ENCODE data around the gene COX4I1.
"Not testable (repeated sequence)": the region's sequence is repeated elsewhere in the genome, so short reads cannot be mapped to it uniquely, and the experiment has no call there.

Gene COX4I1

GRCh38 chr16:85803570-85803969 is 4.1 kb downstream of the COX4I1 start:
- no peak for DNase-seq (ENCODE audit: low spot score)

DNA sequence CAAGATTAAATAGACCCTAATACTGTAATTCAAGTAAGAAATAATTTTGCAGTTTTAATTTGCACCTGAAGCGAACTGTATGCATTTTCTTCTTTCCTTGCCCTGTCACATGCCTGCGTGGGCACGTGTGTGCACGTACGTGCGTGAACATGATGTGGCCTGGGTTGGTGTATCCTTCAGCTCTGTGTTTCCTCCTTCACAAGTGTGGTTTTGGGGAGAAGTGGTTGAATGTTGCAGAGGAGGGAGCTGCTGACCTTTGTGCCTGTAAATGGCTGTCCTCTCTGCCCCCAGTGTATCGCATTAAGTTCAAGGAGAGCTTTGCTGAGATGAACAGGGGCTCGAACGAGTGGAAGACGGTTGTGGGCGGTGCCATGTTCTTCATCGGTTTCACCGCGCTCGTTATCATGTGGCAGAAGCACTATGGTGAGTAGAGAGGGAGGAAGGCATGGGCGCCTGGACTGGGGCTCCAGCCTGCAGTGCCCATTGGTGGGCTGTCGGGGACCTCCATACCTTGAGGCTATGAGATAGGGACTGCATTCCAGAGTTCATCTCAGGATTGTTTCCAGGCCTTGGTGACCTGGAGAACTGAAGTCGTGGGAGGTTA is 6.0 kb downstream of the COX4I1 start:
- DNase-seq (ENCODE audit: low spot score) = no peak

DNA sequence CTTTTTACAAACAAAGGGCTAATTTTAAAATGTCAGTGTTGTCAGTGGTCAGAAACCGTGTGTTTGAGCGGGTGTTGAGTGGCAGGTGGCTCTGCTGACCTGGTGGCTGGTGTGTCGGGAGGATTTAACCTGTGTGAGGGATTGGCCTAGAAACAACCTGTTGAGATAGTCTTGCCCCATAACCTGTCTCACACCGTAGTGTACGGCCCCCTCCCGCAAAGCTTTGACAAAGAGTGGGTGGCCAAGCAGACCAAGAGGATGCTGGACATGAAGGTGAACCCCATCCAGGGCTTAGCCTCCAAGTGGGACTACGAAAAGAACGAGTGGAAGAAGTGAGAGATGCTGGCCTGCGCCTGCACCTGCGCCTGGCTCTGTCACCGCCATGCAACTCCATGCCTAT is 7.0 kb downstream of the COX4I1 start:
- no peak for DNase-seq (ENCODE audit: low spot score)

GRCh38 chr16:85807340-85807739 is 7.8 kb downstream of the COX4I1 start:
- DNase-seq (ENCODE audit: low spot score) = not testable (repeated sequence)

DNA sequence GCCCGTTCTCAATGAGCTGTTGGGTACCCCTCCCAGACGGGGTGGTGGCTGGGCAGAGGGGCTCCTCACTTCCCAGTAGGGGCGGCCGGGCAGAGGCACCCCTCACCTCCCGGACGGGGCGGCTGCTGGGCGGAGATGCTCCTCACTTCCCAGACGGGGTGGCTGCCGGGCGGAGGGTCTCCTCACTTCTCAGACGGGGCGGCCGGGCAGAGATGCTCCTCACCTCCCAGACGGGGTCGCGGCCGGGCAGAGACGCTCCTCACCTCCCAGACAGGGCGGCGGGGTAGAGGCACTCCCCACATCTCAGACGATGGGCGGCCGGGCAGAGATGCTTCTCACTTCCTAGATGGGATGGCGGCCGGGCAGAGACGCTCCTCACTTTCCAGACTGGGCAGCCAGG is 8.6 kb downstream of the COX4I1 start:
- not testable (repeated sequence) for DNase-seq (ENCODE audit: low spot score)

DNA sequence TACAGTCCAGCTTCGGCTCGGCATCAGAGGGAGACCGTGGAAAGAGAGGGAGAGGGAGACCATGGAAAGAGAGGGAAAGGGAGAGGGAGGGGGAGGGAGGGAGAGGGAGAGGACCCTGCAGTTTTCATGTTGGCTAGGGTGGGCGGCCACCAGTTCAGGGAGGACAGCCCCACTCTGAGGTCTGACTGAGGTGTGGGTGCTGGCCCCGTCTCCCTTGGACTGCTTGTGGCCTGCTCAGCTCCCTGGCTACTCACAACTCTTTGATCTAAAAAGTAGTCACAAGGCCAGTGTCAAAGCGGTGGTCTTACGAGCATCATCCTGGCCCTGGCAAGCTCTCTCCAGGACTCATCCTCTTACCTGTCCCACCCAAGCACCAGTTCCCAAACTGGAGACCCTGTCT is 9.4 kb downstream of the COX4I1 start:
- no peak for DNase-seq (ENCODE audit: low spot score)

- no peak for DNase-seq (ENCODE audit: low spot score)
These were observed 10.2 kb downstream of the COX4I1 start for GRCh38 chr16:85809645-85810044.

GRCh38 chr16:85810097-85810741 is 10.7 kb downstream of the COX4I1 start:
- DNase-seq (ENCODE audit: low spot score) = no peak

- DNase-seq (ENCODE audit: low spot score) = no peak
These were observed 11.2 kb downstream of the COX4I1 start for GRCh38 chr16:85810742-85811115.

DNA sequence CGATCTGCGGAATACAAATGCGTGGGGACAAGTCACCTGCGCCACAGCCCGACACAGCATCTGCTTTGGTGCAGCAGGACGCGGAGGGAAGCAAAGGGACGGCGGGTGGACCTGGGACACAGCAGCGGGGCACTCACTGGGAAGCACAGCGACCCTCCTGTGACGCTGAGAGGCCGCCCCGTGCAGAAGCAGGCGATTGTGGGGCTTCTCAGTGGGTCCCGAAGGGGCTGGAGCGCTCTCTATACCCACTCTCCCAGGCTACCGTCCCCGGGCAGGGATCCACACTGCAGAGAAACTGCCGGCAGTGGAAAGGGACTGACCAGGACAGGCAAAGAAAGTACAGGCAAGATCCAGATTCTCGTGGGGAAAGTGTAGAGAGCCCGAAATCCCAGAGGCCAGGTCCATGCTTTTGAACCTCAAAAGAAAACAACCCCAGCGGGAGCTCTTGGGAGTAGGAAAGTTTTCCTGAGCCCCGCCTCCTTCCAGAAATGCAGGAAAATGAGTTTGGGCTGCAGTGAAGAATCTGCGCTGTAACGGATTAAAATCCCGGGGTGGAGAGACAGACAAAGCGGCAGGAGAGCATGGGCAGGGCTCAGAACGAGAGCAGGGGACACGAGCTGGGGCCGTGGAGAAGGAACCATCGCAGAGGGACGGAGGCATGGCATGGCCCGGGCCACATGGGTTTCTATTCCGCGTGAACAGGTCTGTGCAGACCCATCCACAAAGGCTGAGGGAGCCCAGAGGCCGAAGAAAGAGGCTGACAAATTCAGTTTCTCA is 12.7 kb downstream of the COX4I1 start:
- DNase-seq (ENCODE audit: low spot score) = no peak

DNA sequence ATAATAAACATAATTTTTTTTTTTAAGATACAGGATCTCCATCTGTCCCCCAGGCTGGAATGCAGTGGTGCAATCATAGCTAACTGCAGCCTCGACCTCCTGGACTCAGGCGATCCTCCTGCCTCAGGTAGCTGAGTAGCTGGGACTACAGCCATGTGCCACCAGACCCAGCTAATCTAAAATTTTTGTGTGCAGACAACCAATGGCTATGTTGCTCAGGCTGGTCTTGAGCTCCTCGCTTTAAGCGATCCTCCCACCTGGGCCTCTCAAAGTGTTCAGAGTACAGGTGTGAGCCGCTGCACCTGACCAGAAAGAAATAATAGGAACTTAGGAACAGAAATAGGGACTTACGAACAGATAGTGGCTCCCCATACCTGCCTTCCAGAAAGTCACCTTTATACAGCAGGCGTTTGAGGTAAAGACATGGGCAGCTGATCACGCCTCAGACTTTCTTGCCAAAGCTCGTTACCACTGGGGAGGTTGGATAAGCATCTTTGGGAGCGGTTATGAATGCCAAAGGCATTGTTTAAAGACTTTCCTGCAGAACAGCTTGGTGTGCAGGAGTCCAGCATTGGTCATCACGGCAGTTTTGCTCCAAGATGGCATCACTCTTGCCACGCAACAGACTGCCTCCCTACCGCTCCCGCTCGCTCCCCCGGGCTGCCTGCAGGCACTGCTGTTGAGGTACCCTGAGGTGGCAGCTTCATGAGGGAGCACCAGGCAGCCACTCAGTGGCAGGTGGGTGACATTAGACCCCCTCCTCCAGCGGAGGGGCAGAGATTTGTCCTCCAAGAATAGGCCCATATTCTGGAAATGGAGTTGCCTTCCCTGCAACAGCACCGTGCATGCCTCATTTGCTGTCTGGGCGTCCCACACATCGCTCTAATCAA is 13.6 kb downstream of the COX4I1 start:
- no peak for DNase-seq (ENCODE audit: low spot score)

DNA sequence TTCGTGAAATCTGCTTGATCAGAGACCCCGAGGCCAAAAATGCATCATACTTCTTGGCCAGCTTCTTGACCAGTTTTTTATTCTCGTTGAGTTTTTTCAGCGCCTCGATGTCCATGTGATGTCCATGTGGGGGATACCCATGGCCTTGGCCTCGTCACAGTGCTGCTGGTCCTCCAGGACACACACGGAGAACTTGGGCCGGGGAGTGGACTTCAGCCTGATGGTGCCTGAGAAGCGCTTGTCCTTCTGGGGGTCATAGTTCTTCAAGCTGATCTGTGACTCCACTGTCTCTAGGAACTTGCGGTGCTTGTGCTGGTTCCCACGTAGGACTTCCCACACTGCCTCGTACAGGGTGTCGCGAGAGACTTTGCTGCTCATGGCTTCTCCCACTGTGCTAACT is 16.7 kb downstream of the COX4I1 start:
- DNase-seq (ENCODE audit: low spot score) = no peak

DNA sequence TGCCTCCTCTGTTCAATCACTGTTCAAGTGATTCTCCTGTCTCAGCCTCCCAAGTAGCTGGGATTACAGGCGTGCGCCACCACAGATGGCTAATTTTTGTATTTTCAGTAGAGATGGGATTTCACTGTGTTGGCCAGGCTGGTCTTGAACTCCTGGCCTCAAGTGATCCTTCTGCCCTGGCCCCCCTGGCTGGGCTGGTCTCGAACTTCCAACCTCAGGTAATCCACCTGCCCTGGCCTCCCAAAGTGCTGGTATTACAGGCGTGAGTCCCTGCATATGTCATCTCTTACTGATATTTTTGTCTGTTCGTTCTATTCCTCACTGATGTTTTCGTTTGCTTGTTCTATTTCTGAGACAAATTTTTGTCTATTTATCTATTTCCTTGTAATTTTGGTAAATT is 17.7 kb downstream of the COX4I1 start:
- DNase-seq (ENCODE audit: low spot score) = not testable (repeated sequence)

- no peak for DNase-seq (ENCODE audit: low spot score)
These were observed 19.8 kb downstream of the COX4I1 start for GRCh38 chr16:85819245-85819644.

GRCh38 chr16:85819771-85820170 is 20.3 kb downstream of the COX4I1 start:
- no peak for DNase-seq (ENCODE audit: low spot score)

DNA sequence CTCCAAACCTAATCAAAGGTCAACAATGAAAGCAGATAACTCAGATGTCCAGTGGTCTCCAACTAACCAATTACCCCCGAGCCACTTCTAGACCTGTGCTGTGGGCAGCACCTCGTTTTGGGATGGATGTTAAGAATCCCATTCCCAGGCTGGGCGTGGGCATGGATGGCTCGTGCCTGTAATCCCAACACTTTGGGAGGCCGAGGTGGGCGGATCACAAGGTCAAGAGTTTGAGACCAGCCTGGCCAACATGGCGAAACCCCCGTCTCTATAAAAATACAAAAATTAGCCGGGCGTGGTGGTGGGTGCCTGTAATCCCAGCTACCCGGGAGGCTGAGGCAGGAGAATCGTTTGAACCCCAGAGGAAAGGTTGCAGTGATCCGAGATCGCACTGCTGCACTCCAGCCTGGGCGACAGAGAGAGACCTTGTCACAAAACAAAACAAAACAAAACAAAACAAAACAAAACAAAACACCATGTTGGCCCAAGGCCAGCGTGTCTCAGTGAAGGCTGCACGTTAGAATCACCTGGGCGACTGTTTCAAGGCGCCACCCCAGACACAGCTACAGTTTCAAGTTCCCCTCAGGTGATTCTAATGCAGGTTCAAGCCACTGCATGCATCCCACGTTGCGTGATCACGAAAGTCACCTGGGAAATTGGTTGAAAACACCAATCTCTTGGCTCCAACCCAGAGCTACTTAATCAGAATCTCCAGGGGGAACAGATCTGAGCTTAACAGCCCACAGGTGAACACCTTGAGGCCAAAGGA is 21.3 kb downstream of the COX4I1 start:
- no peak for DNase-seq (ENCODE audit: low spot score)

- DNase-seq (ENCODE audit: low spot score) = peak; percentile 54
These were observed 22.1 kb downstream of the COX4I1 start for GRCh38 chr16:85821390-85822135.

GRCh38 chr16:85822145-85822544 is 22.6 kb downstream of the COX4I1 start:
- DNase-seq (ENCODE audit: low spot score) = no peak

DNA sequence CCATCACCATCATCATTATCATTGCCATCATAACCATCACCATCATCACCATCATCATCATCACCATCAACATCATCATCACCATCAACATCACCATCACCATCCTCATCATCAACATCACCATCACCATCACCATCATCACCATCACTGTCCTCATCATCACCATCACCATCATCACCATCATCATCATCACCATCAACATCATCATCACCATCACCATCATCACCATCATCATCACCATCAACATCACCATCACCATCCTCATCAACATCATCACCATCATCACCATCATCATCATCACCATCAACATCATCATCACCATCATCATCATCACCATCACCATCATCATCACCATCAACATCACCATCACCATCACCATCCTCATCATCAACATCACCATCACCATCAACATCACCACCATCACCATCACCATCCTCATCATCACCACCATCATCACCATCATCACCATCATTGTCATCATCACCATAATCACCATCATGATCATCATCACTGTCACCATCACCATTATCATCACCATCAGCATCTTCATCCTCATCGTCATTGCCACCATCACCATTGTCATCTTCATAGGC is 23.9 kb downstream of the COX4I1 start:
- no peak for DNase-seq (ENCODE audit: low spot score)
